ENCODE results near the gene GALNT14.

Gene GALNT14

GRCh38 chr2:30926606-30927005, 211.6 kb downstream of the GALNT14 start:
- Histone ChIP-seq H4K20me1 (ENCODE audit: insufficient read depth, low read length) (no peaks in the 10 kb centered on the region), H3K79me2 (ENCODE audit: insufficient read depth, low read length) (no peaks in the 10 kb centered on the region), H3K27me3 (ENCODE audit: insufficient read depth, low read length, poor library complexity) (no peaks in the 10 kb centered on the region), H3K9me3 (ENCODE audit: insufficient read depth, low read length, severe bottlenecking) (no peaks in the 10 kb centered on the region), H3K4me3 (ENCODE audit: low read depth in 1 of 2, low read length in 2 of 2) (no peak overlapping the region), H2AFZ (ENCODE audit: low read depth, low read length) (no peak overlapping the region), H3K4me2 (ENCODE audit: insufficient read depth, low read length) (no peak overlapping the region), H3K4me1 (ENCODE audit: insufficient read depth, low read length) (no peaks in the 10 kb centered on the region), H3K27ac (ENCODE audit: low read length) (no peak overlapping the region), H3K9ac (ENCODE audit: low read depth, low read length) (no peak overlapping the region), H3K36me3 (ENCODE audit: insufficient read depth, low read length) (no peaks in the 10 kb centered on the region)
- TF ChIP-seq CTCF (IDR thresholded peaks at IDR 0.05; ENCODE audit: borderline replicate concordance, extremely low read depth, low read length, poor library complexity, severe bottlenecking) (no peak), EZH2 (IDR thresholded peaks at IDR 0.05; ENCODE audit: borderline replicate concordance, low read depth, low read length, severe bottlenecking) (no peak)
- ATAC-seq (ENCODE audit: insufficient read depth, low read depth) (no peak), DNase-seq (no peak)

GRCh38 chr2:30923623-30924022, 214.6 kb downstream of the GALNT14 start:
- H3K36me3 ChIP-seq (ENCODE audit: insufficient read depth, low read length): no peaks in the 10 kb centered on the region
- H3K27ac ChIP-seq (ENCODE audit: low read length): no peak overlapping the region
- H3K9me3 ChIP-seq (ENCODE audit: insufficient read depth, low read length, severe bottlenecking): no peaks in the 10 kb centered on the region
- H3K27me3 ChIP-seq (ENCODE audit: insufficient read depth, low read length, poor library complexity): no peaks in the 10 kb centered on the region
- no peak overlapping the region for H2AFZ ChIP-seq (ENCODE audit: low read depth, low read length)
- no peaks in the 10 kb centered on the region for H3K79me2 ChIP-seq (ENCODE audit: insufficient read depth, low read length)
- ATAC-seq (ENCODE audit: insufficient read depth, low read depth) (no peak), DNase-seq (no peak)
- H3K4me3 ChIP-seq (ENCODE audit: low read depth in 1 of 2, low read length in 2 of 2): no peak overlapping the region
- H4K20me1 ChIP-seq (ENCODE audit: insufficient read depth, low read length): no peaks in the 10 kb centered on the region
- H3K4me2 ChIP-seq (ENCODE audit: insufficient read depth, low read length): no peak overlapping the region
- no peaks in the 10 kb centered on the region for H3K4me1 ChIP-seq (ENCODE audit: insufficient read depth, low read length)
- no peak for TF ChIP-seq EZH2 (IDR thresholded peaks at IDR 0.05; ENCODE audit: borderline replicate concordance, low read depth, low read length, severe bottlenecking)
- TF ChIP-seq CTCF (IDR thresholded peaks at IDR 0.05; ENCODE audit: borderline replicate concordance, extremely low read depth, low read length, poor library complexity, severe bottlenecking): no peak
- no peak overlapping the region for H3K9ac ChIP-seq (ENCODE audit: low read depth, low read length)

DNA sequence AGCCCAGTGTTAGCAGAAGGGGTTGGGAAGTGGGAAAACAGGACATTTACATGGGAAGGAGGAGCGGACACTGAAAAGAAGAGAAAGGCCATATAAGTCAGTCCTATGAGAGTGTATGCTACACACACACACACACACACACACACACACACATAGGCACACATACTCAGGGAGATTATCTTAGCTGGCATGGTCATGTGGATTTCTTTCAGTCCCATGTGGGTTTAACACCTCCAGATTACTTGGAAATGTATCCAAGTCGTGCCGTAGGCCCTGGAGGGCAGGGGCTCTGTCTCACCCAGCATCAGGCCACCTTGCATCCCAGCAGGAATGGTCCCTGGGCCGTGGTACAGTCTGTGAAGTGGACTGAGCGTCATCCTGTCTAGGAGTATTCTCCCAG, 217.7 kb downstream of the GALNT14 start:
- H3K4me1 ChIP-seq (ENCODE audit: insufficient read depth, low read length): no peaks in the 10 kb centered on the region
- no peak overlapping the region for H3K27ac ChIP-seq (ENCODE audit: low read length)
- ATAC-seq (ENCODE audit: insufficient read depth, low read depth) (no peak), DNase-seq (no peak)
- H4K20me1 ChIP-seq (ENCODE audit: insufficient read depth, low read length): no peaks in the 10 kb centered on the region
- H3K36me3 ChIP-seq (ENCODE audit: insufficient read depth, low read length): no peaks in the 10 kb centered on the region
- no peaks in the 10 kb centered on the region for H3K27me3 ChIP-seq (ENCODE audit: insufficient read depth, low read length, poor library complexity)
- H3K9ac ChIP-seq (ENCODE audit: low read depth, low read length): no peak overlapping the region
- no peak for TF ChIP-seq EZH2 (IDR thresholded peaks at IDR 0.05; ENCODE audit: borderline replicate concordance, low read depth, low read length, severe bottlenecking)
- no peak for TF ChIP-seq CTCF (IDR thresholded peaks at IDR 0.05; ENCODE audit: borderline replicate concordance, extremely low read depth, low read length, poor library complexity, severe bottlenecking)
- no peaks in the 10 kb centered on the region for H3K9me3 ChIP-seq (ENCODE audit: insufficient read depth, low read length, severe bottlenecking)
- H2AFZ ChIP-seq (ENCODE audit: low read depth, low read length): no peak overlapping the region
- H3K4me2 ChIP-seq (ENCODE audit: insufficient read depth, low read length): no peak overlapping the region
- no peaks in the 10 kb centered on the region for H3K79me2 ChIP-seq (ENCODE audit: insufficient read depth, low read length)
- H3K4me3 ChIP-seq (ENCODE audit: low read depth in 1 of 2, low read length in 2 of 2): no peak overlapping the region

GRCh38 chr2:30915486-30915885, 222.8 kb downstream of the GALNT14 start:
- Histone ChIP-seq H3K79me2 (ENCODE audit: insufficient read depth, low read length) (no peaks in the 10 kb centered on the region), H3K4me3 (ENCODE audit: low read depth in 1 of 2, low read length in 2 of 2) (no peak overlapping the region), H3K4me1 (ENCODE audit: insufficient read depth, low read length) (no peaks in the 10 kb centered on the region), H3K9me3 (ENCODE audit: insufficient read depth, low read length, severe bottlenecking) (no peaks in the 10 kb centered on the region), H3K4me2 (ENCODE audit: insufficient read depth, low read length) (no peak overlapping the region), H2AFZ (ENCODE audit: low read depth, low read length) (no peak overlapping the region), H3K36me3 (ENCODE audit: insufficient read depth, low read length) (no peaks in the 10 kb centered on the region), H4K20me1 (ENCODE audit: insufficient read depth, low read length) (no peaks in the 10 kb centered on the region), H3K27ac (ENCODE audit: low read length) (no peak overlapping the region), H3K27me3 (ENCODE audit: insufficient read depth, low read length, poor library complexity) (no peaks in the 10 kb centered on the region), H3K9ac (ENCODE audit: low read depth, low read length) (no peak overlapping the region)
- ATAC-seq (ENCODE audit: insufficient read depth, low read depth) (peak; percentile 60; the same call in 1 of the 3 replicates), DNase-seq (peak; percentile 41)
- TF ChIP-seq EZH2 (IDR thresholded peaks at IDR 0.05; ENCODE audit: borderline replicate concordance, low read depth, low read length, severe bottlenecking) (no peak), CTCF (IDR thresholded peaks at IDR 0.05; ENCODE audit: borderline replicate concordance, extremely low read depth, low read length, poor library complexity, severe bottlenecking) (peak; percentile 42)
